GM06990 (cell line): ENCODE data around the gene PRKCA.

Source experiments
- DNase-seq: peaks from one replicate; pipeline ENCODE4 v3.0.0-alpha.2; 2011; ENCODE audit not compliant: insufficient read length; ENCODE audit errors: extremely low read depth
- H3K27me3 ChIP-seq: replicated peaks from 2 replicates; pipeline ENCODE4 v1.6.0; 2011; ENCODE audit warnings: low read length; ENCODE audit not compliant: control insufficient read depth, insufficient read depth
- H3K36me3 ChIP-seq: 2 replicates; pipeline ENCODE4 v1.5.1; 2011; ENCODE audit warnings: low read length; ENCODE audit not compliant: control insufficient read depth, insufficient read depth
- H3K4me3 ChIP-seq: replicated peaks from 2 replicates; pipeline ENCODE4 v1.5.1; 2011; ENCODE audit warnings: low read depth, mild to moderate bottlenecking, control low read depth, low read length
- CTCF ChIP-seq: IDR thresholded peaks from 2 replicates; pipeline ENCODE4 v1.5.1; 2011; ENCODE audit warnings: low read length, control low read depth, mild to moderate bottlenecking, inconsistent platforms; ENCODE audit not compliant: insufficient read depth, poor library complexity, severe bottlenecking

The PRKCA gene

GRCh38 chr17:66809408-66809807 is 507.0 kb downstream of the PRKCA start:
- no peak for TF ChIP-seq CTCF
- H3K27me3 ChIP-seq = peaks cover 2% of the 10 kb centered on the region
- H3K36me3 ChIP-seq = no peaks in the 10 kb centered on the region
- no peak overlapping the region for H3K4me3 ChIP-seq
- DNase-seq = no peak

- Histone ChIP-seq H3K27me3 (peaks cover 2% of the 10 kb centered on the region), H3K4me3 (no peak overlapping the region), H3K36me3 (no peaks in the 10 kb centered on the region)
- DNase-seq = no peak
- TF ChIP-seq CTCF = no peak
These were observed 508.7 kb downstream of the PRKCA start for GRCh38 chr17:66810951-66811682.

- Histone ChIP-seq H3K36me3 (no peaks in the 10 kb centered on the region), H3K27me3 (peaks cover 2% of the 10 kb centered on the region), H3K4me3 (no peak overlapping the region)
- DNase-seq = no peak
- no peak for TF ChIP-seq CTCF
These were observed 509.3 kb downstream of the PRKCA start for GRCh38 chr17:66811683-66812054.

- no peak overlapping the region for H3K4me3 ChIP-seq
- peaks cover 2% of the 10 kb centered on the region for H3K27me3 ChIP-seq
- no peak for DNase-seq
- TF ChIP-seq CTCF = no peak
- no peaks in the 10 kb centered on the region for H3K36me3 ChIP-seq
These were observed 510.2 kb downstream of the PRKCA start for GRCh38 chr17:66812571-66812970.

- no peak for TF ChIP-seq CTCF
- Histone ChIP-seq H3K4me3 (no peak overlapping the region), H3K27me3 (peaks cover 2% of the 10 kb centered on the region), H3K36me3 (no peaks in the 10 kb centered on the region)
- DNase-seq = no peak
These were observed 510.9 kb downstream of the PRKCA start for GRCh38 chr17:66813296-66813695.

- no peak for TF ChIP-seq CTCF
- H3K36me3 ChIP-seq = no peaks in the 10 kb centered on the region
- no peak for DNase-seq
- no peak overlapping the region for H3K4me3 ChIP-seq
- H3K27me3 ChIP-seq = peaks cover 2% of the 10 kb centered on the region
These were observed 511.6 kb downstream of the PRKCA start for GRCh38 chr17:66814026-66814425.
